Measurements from ENCODE around the gene PLA2G4D. TPM values are rescaled to one million over a fixed set of nuclear protein-coding genes. Genes with fewer than 3 reads are reported as not detected.

The PLA2G4D gene
- total RNA-seq, 1 donor from 2014 or later = not detected

GRCh38 chr15:42033214-42033873 is 61.0 kb downstream of the PLA2G4D start:
- Mint-ChIP-seq H3K36me3 (ENCODE audit: unreplicated experiment) (no peaks in the 10 kb centered on the region), H3K4me3 (ENCODE audit: unreplicated experiment) (no peak overlapping the region), H3K4me1 (ENCODE audit: low read depth, unreplicated experiment) (peaks cover 1% of the 10 kb centered on the region), H3K9me3 (ENCODE audit: unreplicated experiment) (peaks cover 2% of the 10 kb centered on the region), H3K27ac (ENCODE audit: unreplicated experiment) (no peak overlapping the region), H3K27me3 (ENCODE audit: unreplicated experiment) (no peaks in the 10 kb centered on the region)
- DNase-seq = no peak
- no peak for TF ChIP-seq CTCF (IDR thresholded peaks at IDR 0.05; ENCODE audit: partially characterized antibody, unreplicated experiment)

- no peak for DNase-seq
- Mint-ChIP-seq H3K4me3 (ENCODE audit: unreplicated experiment) (no peak overlapping the region), H3K9me3 (ENCODE audit: unreplicated experiment) (peaks cover 2% of the 10 kb centered on the region), H3K4me1 (ENCODE audit: low read depth, unreplicated experiment) (peaks cover 1% of the 10 kb centered on the region), H3K27ac (ENCODE audit: unreplicated experiment) (no peak overlapping the region), H3K27me3 (ENCODE audit: unreplicated experiment) (no peaks in the 10 kb centered on the region), H3K36me3 (ENCODE audit: unreplicated experiment) (no peaks in the 10 kb centered on the region)
- TF ChIP-seq CTCF (IDR thresholded peaks at IDR 0.05; ENCODE audit: partially characterized antibody, unreplicated experiment) = no peak
Observed at GRCh38 chr15:42032376-42033213, 61.8 kb downstream of the PLA2G4D start.

- peaks cover 1% of the 10 kb centered on the region for H3K4me1 Mint-ChIP-seq (ENCODE audit: low read depth, unreplicated experiment)
- no peaks in the 10 kb centered on the region for H3K36me3 Mint-ChIP-seq (ENCODE audit: unreplicated experiment)
- no peak overlapping the region for H3K4me3 Mint-ChIP-seq (ENCODE audit: unreplicated experiment)
- DNase-seq = no peak
- H3K27ac Mint-ChIP-seq (ENCODE audit: unreplicated experiment) = no peak overlapping the region
- no peak for TF ChIP-seq CTCF (IDR thresholded peaks at IDR 0.05; ENCODE audit: partially characterized antibody, unreplicated experiment)
- peaks cover 1% of the 10 kb centered on the region for H3K27me3 Mint-ChIP-seq (ENCODE audit: unreplicated experiment)
- H3K9me3 Mint-ChIP-seq (ENCODE audit: unreplicated experiment) = peaks cover 2% of the 10 kb centered on the region
Observed at GRCh38 chr15:42031198-42031915, 63.0 kb downstream of the PLA2G4D start.

GRCh38 chr15:42027521-42027920 is 66.8 kb downstream of the PLA2G4D start:
- peaks cover 6% of the 10 kb centered on the region for H3K9me3 Mint-ChIP-seq (ENCODE audit: unreplicated experiment)
- no peak for TF ChIP-seq CTCF (IDR thresholded peaks at IDR 0.05; ENCODE audit: partially characterized antibody, unreplicated experiment)
- no peak for DNase-seq

More at GRCh38 chr15:42027521-42027920, 66.8 kb downstream of the PLA2G4D start:
- peaks cover 1% of the 10 kb centered on the region for H3K27me3 Mint-ChIP-seq (ENCODE audit: unreplicated experiment)
- no peak overlapping the region for H3K27ac Mint-ChIP-seq (ENCODE audit: unreplicated experiment)
- no peaks in the 10 kb centered on the region for H3K4me1 Mint-ChIP-seq (ENCODE audit: low read depth, unreplicated experiment)
- no peaks in the 10 kb centered on the region for H3K36me3 Mint-ChIP-seq (ENCODE audit: unreplicated experiment)
- no peak overlapping the region for H3K4me3 Mint-ChIP-seq (ENCODE audit: unreplicated experiment)
